ENCODE measurements around the gene SPAG17. TPM values are rescaled to one million over a fixed set of nuclear protein-coding genes. Genes with fewer than 3 reads are reported as not detected.

Gene SPAG17
- total RNA-seq, 1 donor: 3.3 TPM

DNA sequence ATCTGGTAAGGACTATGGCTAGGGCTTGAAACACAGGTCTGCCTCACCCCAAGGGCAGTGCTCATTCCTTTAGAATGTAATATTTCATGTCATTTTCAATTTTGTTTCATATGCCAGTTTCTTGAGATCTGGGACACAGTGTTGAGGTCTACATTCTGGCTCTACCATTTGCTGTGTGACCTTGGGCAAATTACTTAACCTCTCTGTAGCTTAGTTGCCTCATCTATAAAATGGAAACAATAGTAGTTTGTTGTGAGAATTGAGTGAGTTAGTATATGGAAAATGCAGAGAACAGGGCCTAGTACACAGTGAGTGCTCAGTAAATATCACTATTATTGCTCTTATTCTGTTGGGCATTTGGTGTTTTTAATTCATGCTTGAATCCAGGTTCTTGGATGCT is 171.1 kb downstream of the SPAG17 start:
- Histone ChIP-seq H3K27ac (ENCODE audit: low read depth, low read length) (no peak overlapping the region), H3K36me3 (ENCODE audit: insufficient read depth, low read length) (no peaks in the 10 kb centered on the region), H3K27me3 (ENCODE audit: insufficient read depth, low read length) (no peaks in the 10 kb centered on the region), H3K9me3 (ENCODE audit: low read depth, low read length) (no peaks in the 10 kb centered on the region), H3K4me2 (ENCODE audit: insufficient read depth, low read length) (no peak overlapping the region), H3K4me1 (ENCODE audit: insufficient read depth, low read length) (no peaks in the 10 kb centered on the region), H3K4me3 (ENCODE audit: insufficient read depth, low read length) (no peak overlapping the region), H3K79me2 (ENCODE audit: insufficient read depth, low read length) (no peaks in the 10 kb centered on the region), H2AFZ (ENCODE audit: low read length) (no peak overlapping the region), H4K20me1 (ENCODE audit: insufficient read depth, low read length) (no peaks in the 10 kb centered on the region)
- TF ChIP-seq, protein P1, sequence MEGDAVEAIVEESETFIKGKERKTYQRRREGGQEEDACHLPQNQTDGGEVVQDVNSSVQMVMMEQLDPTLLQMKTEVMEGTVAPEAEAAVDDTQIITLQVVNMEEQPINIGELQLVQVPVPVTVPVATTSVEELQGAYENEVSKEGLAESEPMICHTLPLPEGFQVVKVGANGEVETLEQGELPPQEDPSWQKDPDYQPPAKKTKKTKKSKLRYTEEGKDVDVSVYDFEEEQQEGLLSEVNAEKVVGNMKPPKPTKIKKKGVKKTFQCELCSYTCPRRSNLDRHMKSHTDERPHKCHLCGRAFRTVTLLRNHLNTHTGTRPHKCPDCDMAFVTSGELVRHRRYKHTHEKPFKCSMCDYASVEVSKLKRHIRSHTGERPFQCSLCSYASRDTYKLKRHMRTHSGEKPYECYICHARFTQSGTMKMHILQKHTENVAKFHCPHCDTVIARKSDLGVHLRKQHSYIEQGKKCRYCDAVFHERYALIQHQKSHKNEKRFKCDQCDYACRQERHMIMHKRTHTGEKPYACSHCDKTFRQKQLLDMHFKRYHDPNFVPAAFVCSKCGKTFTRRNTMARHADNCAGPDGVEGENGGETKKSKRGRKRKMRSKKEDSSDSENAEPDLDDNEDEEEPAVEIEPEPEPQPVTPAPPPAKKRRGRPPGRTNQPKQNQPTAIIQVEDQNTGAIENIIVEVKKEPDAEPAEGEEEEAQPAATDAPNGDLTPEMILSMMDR (IDR thresholded peaks at IDR 0.05; ENCODE audit: extremely low read depth, low read depth, low read length): no peak
- DNase-seq (ENCODE audit: insufficient read length, low spot score, missing footprints): no peak

DNA sequence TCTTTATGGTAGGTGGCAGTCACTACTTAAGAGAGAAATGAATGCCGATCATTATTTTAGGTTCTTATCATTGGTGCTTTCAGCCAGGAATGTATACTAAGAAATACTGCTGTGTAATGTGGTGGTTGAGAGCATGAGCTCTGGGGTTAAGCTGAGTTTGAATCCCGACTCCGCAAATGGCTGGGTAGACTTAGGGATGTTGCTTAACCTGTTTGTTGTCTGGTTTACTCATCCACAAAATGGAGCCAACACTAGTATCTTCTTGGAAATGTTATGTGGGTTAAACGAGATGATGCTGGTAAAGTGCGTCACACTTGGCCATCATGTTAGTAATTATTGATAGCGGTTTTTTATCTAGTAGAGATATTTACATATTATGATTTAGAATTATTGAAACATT is 171.7 kb downstream of the SPAG17 start:
- TF ChIP-seq, protein P1 (IDR thresholded peaks at IDR 0.05; ENCODE audit: extremely low read depth, low read depth, low read length): no peak
- Histone ChIP-seq H3K79me2 (ENCODE audit: insufficient read depth, low read length) (no peaks in the 10 kb centered on the region), H3K4me1 (ENCODE audit: insufficient read depth, low read length) (no peaks in the 10 kb centered on the region), H3K4me2 (ENCODE audit: insufficient read depth, low read length) (no peak overlapping the region), H3K27me3 (ENCODE audit: insufficient read depth, low read length) (no peaks in the 10 kb centered on the region), H3K4me3 (ENCODE audit: insufficient read depth, low read length) (no peak overlapping the region), H3K27ac (ENCODE audit: low read depth, low read length) (no peak overlapping the region), H3K36me3 (ENCODE audit: insufficient read depth, low read length) (no peaks in the 10 kb centered on the region), H2AFZ (ENCODE audit: low read length) (no peak overlapping the region), H4K20me1 (ENCODE audit: insufficient read depth, low read length) (no peaks in the 10 kb centered on the region), H3K9me3 (ENCODE audit: low read depth, low read length) (no peaks in the 10 kb centered on the region)
- DNase-seq (ENCODE audit: insufficient read length, low spot score, missing footprints): no peak

- Histone ChIP-seq H3K9me3 (ENCODE audit: low read depth, low read length) (no peaks in the 10 kb centered on the region), H3K79me2 (ENCODE audit: insufficient read depth, low read length) (no peaks in the 10 kb centered on the region), H3K27me3 (ENCODE audit: insufficient read depth, low read length) (no peaks in the 10 kb centered on the region), H3K27ac (ENCODE audit: low read depth, low read length) (no peak overlapping the region), H3K4me3 (ENCODE audit: insufficient read depth, low read length) (no peak overlapping the region), H3K4me1 (ENCODE audit: insufficient read depth, low read length) (no peaks in the 10 kb centered on the region), H4K20me1 (ENCODE audit: insufficient read depth, low read length) (no peaks in the 10 kb centered on the region), H2AFZ (ENCODE audit: low read length) (no peak overlapping the region), H3K36me3 (ENCODE audit: insufficient read depth, low read length) (no peaks in the 10 kb centered on the region), H3K4me2 (ENCODE audit: insufficient read depth, low read length) (no peak overlapping the region)
- peak; percentile 49 for DNase-seq (ENCODE audit: insufficient read length, low spot score, missing footprints)
- TF ChIP-seq, protein P1 (IDR thresholded peaks at IDR 0.05; ENCODE audit: extremely low read depth, low read depth, low read length): no peak
Measured at GRCh38 chr1:118012515-118013124, 172.4 kb downstream of the SPAG17 start.

DNA sequence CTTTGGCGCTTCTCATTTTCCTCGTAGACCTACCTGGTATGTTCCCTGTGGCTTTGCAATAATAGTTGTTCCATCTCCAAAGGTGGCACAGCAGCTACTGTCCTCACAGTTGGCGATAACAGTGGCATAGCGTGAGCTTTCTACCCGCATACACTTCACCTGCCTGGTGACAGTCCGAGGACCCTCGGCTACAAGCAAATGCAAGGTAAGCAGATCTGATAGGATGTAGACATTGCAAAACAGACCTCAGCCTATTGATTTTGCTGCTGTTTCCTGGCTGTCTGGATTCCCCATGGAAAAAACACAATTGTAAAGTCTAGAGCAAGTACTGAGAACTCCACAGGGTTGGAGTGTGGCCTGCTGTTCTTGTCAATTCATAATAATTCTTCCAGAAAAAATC is 177.0 kb downstream of the SPAG17 start:
- TF ChIP-seq, protein P1 (IDR thresholded peaks at IDR 0.05; ENCODE audit: extremely low read depth, low read depth, low read length): no peak
- Histone ChIP-seq H3K27ac (ENCODE audit: low read depth, low read length) (no peak overlapping the region), H4K20me1 (ENCODE audit: insufficient read depth, low read length) (no peaks in the 10 kb centered on the region), H3K27me3 (ENCODE audit: insufficient read depth, low read length) (no peaks in the 10 kb centered on the region), H3K4me1 (ENCODE audit: insufficient read depth, low read length) (no peaks in the 10 kb centered on the region), H3K4me2 (ENCODE audit: insufficient read depth, low read length) (no peak overlapping the region), H3K79me2 (ENCODE audit: insufficient read depth, low read length) (no peaks in the 10 kb centered on the region), H3K4me3 (ENCODE audit: insufficient read depth, low read length) (no peak overlapping the region), H2AFZ (ENCODE audit: low read length) (no peak overlapping the region), H3K36me3 (ENCODE audit: insufficient read depth, low read length) (no peaks in the 10 kb centered on the region), H3K9me3 (ENCODE audit: low read depth, low read length) (no peaks in the 10 kb centered on the region)
- no peak for DNase-seq (ENCODE audit: insufficient read length, low spot score, missing footprints)
